A549 (cell line): ENCODE measurements around the gene ACAD8.

Experiments
- CEBPB ChIP-seq, 2 experiments: fragments of >200 bp in 1 of 2; sonication (Bioruptor Twin) in 1 of 2; formaldehyde crosslinking in 1 of 2; IDR thresholded peaks; 2 replicates each; pipeline ENCODE4 v1.6.1; 2012 to 2016
- EP300 ChIP-seq, 2 experiments: fragments of >200 bp; sonication (Bioruptor Twin); formaldehyde crosslinking; IDR thresholded peaks; 2 replicates in 1 of 2; 3 replicates in 1 of 2; pipeline ENCODE4 v1.6.1; 2016 to 2017
- ESRRA ChIP-seq: fragments of 150-350 bp; IDR thresholded peaks from 2 replicates; pipeline ENCODE4 v1.6.1; 2014; ENCODE audit warnings: mild to moderate bottlenecking, low read length, borderline replicate concordance
- GATA3 ChIP-seq: IDR thresholded peaks from 2 replicates; pipeline ENCODE4 v1.6.1; 2012; ENCODE audit warnings: borderline replicate concordance
- MAZ ChIP-seq: fragments of 150-350 bp; IDR thresholded peaks from 2 replicates; pipeline ENCODE4 v1.6.1; 2014; ENCODE audit warnings: antibody characterized with exemption, low read depth, low read length, borderline replicate concordance
- POLR2A ChIP-seq: IDR thresholded peaks from 2 replicates; pipeline ENCODE4 v1.6.1; 2012; ENCODE audit warnings: mild to moderate bottlenecking, low read length
- TF ChIP-seq, protein P1 (sequence below): fragments of >200 bp; sonication (Bioruptor Twin); formaldehyde crosslinking; IDR thresholded peaks from 3 replicates; pipeline ENCODE4 v1.5.1; 2016
- TF ChIP-seq, protein P2 (sequence below): fragments of 200-600 bp; sonication (generic); IDR thresholded peaks from 2 replicates; pipeline ENCODE4 v1.6.1; 2016; ENCODE audit warnings: antibody characterized with exemption, mild to moderate bottlenecking, moderate library complexity

DNA sequence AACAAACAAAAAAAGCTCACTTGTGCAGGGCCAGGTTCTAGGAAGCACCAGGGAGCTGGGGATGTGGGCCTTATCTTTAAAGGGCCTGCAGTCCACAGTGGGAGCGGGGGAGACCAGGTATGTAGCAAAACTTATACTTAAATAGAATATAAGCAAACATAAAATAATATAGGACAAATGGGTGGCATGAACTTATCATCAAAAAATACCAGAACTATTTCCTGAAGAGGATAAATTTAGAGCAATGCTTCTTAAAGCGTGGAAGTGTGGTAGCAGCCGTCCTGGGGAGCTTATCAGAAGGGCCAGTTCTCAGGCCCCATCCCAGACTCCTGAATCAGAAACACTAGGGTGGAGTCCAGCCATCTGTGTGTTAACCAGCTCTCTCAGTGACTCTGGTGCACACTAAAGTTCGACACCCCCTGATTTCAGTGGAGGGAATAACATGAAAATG lies 19.6 kb upstream of the ACAD8 start:
- TF ChIP-seq, protein P1, sequence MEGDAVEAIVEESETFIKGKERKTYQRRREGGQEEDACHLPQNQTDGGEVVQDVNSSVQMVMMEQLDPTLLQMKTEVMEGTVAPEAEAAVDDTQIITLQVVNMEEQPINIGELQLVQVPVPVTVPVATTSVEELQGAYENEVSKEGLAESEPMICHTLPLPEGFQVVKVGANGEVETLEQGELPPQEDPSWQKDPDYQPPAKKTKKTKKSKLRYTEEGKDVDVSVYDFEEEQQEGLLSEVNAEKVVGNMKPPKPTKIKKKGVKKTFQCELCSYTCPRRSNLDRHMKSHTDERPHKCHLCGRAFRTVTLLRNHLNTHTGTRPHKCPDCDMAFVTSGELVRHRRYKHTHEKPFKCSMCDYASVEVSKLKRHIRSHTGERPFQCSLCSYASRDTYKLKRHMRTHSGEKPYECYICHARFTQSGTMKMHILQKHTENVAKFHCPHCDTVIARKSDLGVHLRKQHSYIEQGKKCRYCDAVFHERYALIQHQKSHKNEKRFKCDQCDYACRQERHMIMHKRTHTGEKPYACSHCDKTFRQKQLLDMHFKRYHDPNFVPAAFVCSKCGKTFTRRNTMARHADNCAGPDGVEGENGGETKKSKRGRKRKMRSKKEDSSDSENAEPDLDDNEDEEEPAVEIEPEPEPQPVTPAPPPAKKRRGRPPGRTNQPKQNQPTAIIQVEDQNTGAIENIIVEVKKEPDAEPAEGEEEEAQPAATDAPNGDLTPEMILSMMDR = no peak
- TF ChIP-seq EP300 (IDR thresholded peaks at IDR 0.05) (no peak), POLR2A (no peak), CEBPB (IDR thresholded peaks at IDR 0.05) (no peak), GATA3 (no peak), MAZ (no peak), ESRRA (no peak)
- TF ChIP-seq, protein P2, sequence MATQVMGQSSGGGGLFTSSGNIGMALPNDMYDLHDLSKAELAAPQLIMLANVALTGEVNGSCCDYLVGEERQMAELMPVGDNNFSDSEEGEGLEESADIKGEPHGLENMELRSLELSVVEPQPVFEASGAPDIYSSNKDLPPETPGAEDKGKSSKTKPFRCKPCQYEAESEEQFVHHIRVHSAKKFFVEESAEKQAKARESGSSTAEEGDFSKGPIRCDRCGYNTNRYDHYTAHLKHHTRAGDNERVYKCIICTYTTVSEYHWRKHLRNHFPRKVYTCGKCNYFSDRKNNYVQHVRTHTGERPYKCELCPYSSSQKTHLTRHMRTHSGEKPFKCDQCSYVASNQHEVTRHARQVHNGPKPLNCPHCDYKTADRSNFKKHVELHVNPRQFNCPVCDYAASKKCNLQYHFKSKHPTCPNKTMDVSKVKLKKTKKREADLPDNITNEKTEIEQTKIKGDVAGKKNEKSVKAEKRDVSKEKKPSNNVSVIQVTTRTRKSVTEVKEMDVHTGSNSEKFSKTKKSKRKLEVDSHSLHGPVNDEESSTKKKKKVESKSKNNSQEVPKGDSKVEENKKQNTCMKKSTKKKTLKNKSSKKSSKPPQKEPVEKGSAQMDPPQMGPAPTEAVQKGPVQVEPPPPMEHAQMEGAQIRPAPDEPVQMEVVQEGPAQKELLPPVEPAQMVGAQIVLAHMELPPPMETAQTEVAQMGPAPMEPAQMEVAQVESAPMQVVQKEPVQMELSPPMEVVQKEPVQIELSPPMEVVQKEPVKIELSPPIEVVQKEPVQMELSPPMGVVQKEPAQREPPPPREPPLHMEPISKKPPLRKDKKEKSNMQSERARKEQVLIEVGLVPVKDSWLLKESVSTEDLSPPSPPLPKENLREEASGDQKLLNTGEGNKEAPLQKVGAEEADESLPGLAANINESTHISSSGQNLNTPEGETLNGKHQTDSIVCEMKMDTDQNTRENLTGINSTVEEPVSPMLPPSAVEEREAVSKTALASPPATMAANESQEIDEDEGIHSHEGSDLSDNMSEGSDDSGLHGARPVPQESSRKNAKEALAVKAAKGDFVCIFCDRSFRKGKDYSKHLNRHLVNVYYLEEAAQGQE = no peak
